ENCODE data around the gene CCDC137. TPM values are rescaled to one million over a fixed set of nuclear protein-coding genes. Genes with fewer than 3 reads are reported as not detected.

Gene CCDC137
- total and polyA plus RNA-seq, 5 donors from 2014 or later = 10.2 to 30.4 (median 12.4) TPM

- peaks cover 0 to 3% (median 0%) of the 10 kb centered on the region in 4 donors for H3K4me1 Mint-ChIP-seq
- H3K4me3 Mint-ChIP-seq = peak overlapping the region in 1 of 4 donors; percentile 29
- no peak overlapping the region for H3K27ac Mint-ChIP-seq
- ATAC-seq (ENCODE audit: low read depth in 2 of 2) = no peak
- H3K9me3 Mint-ChIP-seq = peaks cover 0 to 3% (median 0%) of the 10 kb centered on the region in 7 donors
- Histone ChIP-seq H3K9me3 (ENCODE audit: control insufficient read depth in 2 of 2, low read length in 2 of 2) (no peaks in the 10 kb centered on the region), H3K27ac (ENCODE audit: insufficient read depth, low read length, poor library complexity, severe bottlenecking) (no peak overlapping the region), H3K36me3 (ENCODE audit: control insufficient read depth, insufficient read depth, low read length) (no peaks in the 10 kb centered on the region), H3K4me1 (ENCODE audit: control insufficient read depth, insufficient read depth, low read length, poor library complexity, severe bottlenecking) (no peaks in the 10 kb centered on the region), H3K4me3 (ENCODE audit: low read depth, low read length) (no peak overlapping the region), H3K27me3 (ENCODE audit: control insufficient read depth, insufficient read depth, low read length) (no peaks in the 10 kb centered on the region)
- no peaks in the 10 kb centered on the region for H3K36me3 Mint-ChIP-seq
- peaks cover 15% of the 10 kb centered on the region for H3K27me3 Mint-ChIP-seq
- DNase-seq = no peak
These were observed 19.5 kb upstream of the CCDC137 start for GRCh38 chr17:81646869-81647600.

- ATAC-seq (ENCODE audit: low read depth in 2 of 2) (no peak), DNase-seq (no peak)
- no peaks in the 10 kb centered on the region for H3K36me3 ChIP-seq (ENCODE audit: control insufficient read depth, insufficient read depth, low read length)
- no peaks in the 10 kb centered on the region for H3K9me3 ChIP-seq (ENCODE audit: control insufficient read depth in 2 of 2, low read length in 2 of 2)
- peaks cover 15% of the 10 kb centered on the region for H3K27me3 Mint-ChIP-seq
- H3K9me3 Mint-ChIP-seq = peaks cover 0 to 3% (median 0%) of the 10 kb centered on the region in 7 donors
- H3K4me1 ChIP-seq (ENCODE audit: control insufficient read depth, insufficient read depth, low read length, poor library complexity, severe bottlenecking) = no peaks in the 10 kb centered on the region
- H3K27ac Mint-ChIP-seq = no peak overlapping the region
- H3K4me3 Mint-ChIP-seq = peak overlapping the region in 1 of 4 donors; percentile 29
- H3K27ac ChIP-seq (ENCODE audit: insufficient read depth, low read length, poor library complexity, severe bottlenecking) = no peak overlapping the region
- H3K27me3 ChIP-seq (ENCODE audit: control insufficient read depth, insufficient read depth, low read length) = no peaks in the 10 kb centered on the region
- H3K4me1 Mint-ChIP-seq = peaks cover 0 to 3% (median 0%) of the 10 kb centered on the region in 4 donors
- no peaks in the 10 kb centered on the region for H3K36me3 Mint-ChIP-seq
- no peak overlapping the region for H3K4me3 ChIP-seq (ENCODE audit: low read depth, low read length)
These were observed 18.9 kb upstream of the CCDC137 start for GRCh38 chr17:81647640-81648012.

GRCh38 chr17:81648013-81648706, 18.4 kb upstream of the CCDC137 start:
- Histone ChIP-seq H3K9me3 (ENCODE audit: control insufficient read depth in 2 of 2, low read length in 2 of 2) (no peaks in the 10 kb centered on the region), H3K27ac (ENCODE audit: insufficient read depth, low read length, poor library complexity, severe bottlenecking) (no peak overlapping the region), H3K36me3 (ENCODE audit: control insufficient read depth, insufficient read depth, low read length) (no peaks in the 10 kb centered on the region), H3K4me1 (ENCODE audit: control insufficient read depth, insufficient read depth, low read length, poor library complexity, severe bottlenecking) (peaks cover 3% of the 10 kb centered on the region), H3K4me3 (ENCODE audit: low read depth, low read length) (no peak overlapping the region), H3K27me3 (ENCODE audit: control insufficient read depth, insufficient read depth, low read length) (no peaks in the 10 kb centered on the region)
- ATAC-seq (ENCODE audit: low read depth in 2 of 2) (no peak), DNase-seq (no peak)
- H3K27ac Mint-ChIP-seq = no peak overlapping the region
- no peak overlapping the region for H3K4me3 Mint-ChIP-seq
- no peaks in the 10 kb centered on the region for H3K36me3 Mint-ChIP-seq
- peaks cover 0 to 3% (median 0%) of the 10 kb centered on the region in 4 donors for H3K4me1 Mint-ChIP-seq
- H3K27me3 Mint-ChIP-seq = peaks cover 15% of the 10 kb centered on the region
- peaks cover 0 to 3% (median 0%) of the 10 kb centered on the region in 7 donors for H3K9me3 Mint-ChIP-seq

GRCh38 chr17:81648707-81649085, 17.8 kb upstream of the CCDC137 start:
- Mint-ChIP-seq H3K9me3 (peaks cover 0 to 3% (median 0%) of the 10 kb centered on the region in 7 donors), H3K36me3 (no peaks in the 10 kb centered on the region), H3K27ac (no peak overlapping the region), H3K4me1 (peaks cover 0 to 7% (median 0%) of the 10 kb centered on the region in 4 donors), H3K4me3 (peak overlapping the region in 1 of 4 donors; percentile 2), H3K27me3 (peaks cover 20% of the 10 kb centered on the region)
- H3K36me3 ChIP-seq (ENCODE audit: control insufficient read depth, insufficient read depth, low read length) = no peaks in the 10 kb centered on the region
- no peak for DNase-seq
- H3K27ac ChIP-seq (ENCODE audit: insufficient read depth, low read length, poor library complexity, severe bottlenecking) = no peak overlapping the region
- no peaks in the 10 kb centered on the region for H3K27me3 ChIP-seq (ENCODE audit: control insufficient read depth, insufficient read depth, low read length)
- H3K4me1 ChIP-seq (ENCODE audit: control insufficient read depth, insufficient read depth, low read length, poor library complexity, severe bottlenecking) = peaks cover 7% of the 10 kb centered on the region
- no peak for ATAC-seq (ENCODE audit: low read depth in 2 of 2)
- H3K4me3 ChIP-seq (ENCODE audit: low read depth, low read length) = no peak overlapping the region
- H3K9me3 ChIP-seq (ENCODE audit: control insufficient read depth in 2 of 2, low read length in 2 of 2) = no peaks in the 10 kb centered on the region

GRCh38 chr17:81650951-81651350, 15.6 kb upstream of the CCDC137 start:
- Histone ChIP-seq H3K9me3 (ENCODE audit: control insufficient read depth in 2 of 2, low read length in 2 of 2) (no peaks in the 10 kb centered on the region), H3K4me1 (ENCODE audit: control insufficient read depth, insufficient read depth, low read length, poor library complexity, severe bottlenecking) (peaks cover 7% of the 10 kb centered on the region), H3K4me3 (ENCODE audit: low read depth, low read length) (no peak overlapping the region), H3K27ac (ENCODE audit: insufficient read depth, low read length, poor library complexity, severe bottlenecking) (no peak overlapping the region), H3K36me3 (ENCODE audit: control insufficient read depth, insufficient read depth, low read length) (no peaks in the 10 kb centered on the region), H3K27me3 (ENCODE audit: control insufficient read depth, insufficient read depth, low read length) (no peaks in the 10 kb centered on the region)
- DNase-seq (no peak), ATAC-seq (ENCODE audit: low read depth in 2 of 2) (no peak)
- H3K9me3 Mint-ChIP-seq = peaks cover 0 to 3% (median 0%) of the 10 kb centered on the region in 7 donors
- H3K4me1 Mint-ChIP-seq = peaks cover 0 to 7% (median 0%) of the 10 kb centered on the region in 4 donors
- peaks cover 20% of the 10 kb centered on the region for H3K27me3 Mint-ChIP-seq
- H3K4me3 Mint-ChIP-seq = no peak overlapping the region
- no peak overlapping the region for H3K27ac Mint-ChIP-seq
- H3K36me3 Mint-ChIP-seq = no peaks in the 10 kb centered on the region

GRCh38 chr17:81651692-81652091, 14.8 kb upstream of the CCDC137 start:
- no peak for ATAC-seq (ENCODE audit: low read depth in 2 of 2)
- H3K36me3 Mint-ChIP-seq = no peaks in the 10 kb centered on the region
- H3K27ac Mint-ChIP-seq = no peak overlapping the region
- DNase-seq = no peak
- no peaks in the 10 kb centered on the region for H3K27me3 ChIP-seq (ENCODE audit: control insufficient read depth, insufficient read depth, low read length)
- H3K9me3 ChIP-seq (ENCODE audit: control insufficient read depth in 2 of 2, low read length in 2 of 2) = no peaks in the 10 kb centered on the region
- peaks cover 7% of the 10 kb centered on the region for H3K4me1 ChIP-seq (ENCODE audit: control insufficient read depth, insufficient read depth, low read length, poor library complexity, severe bottlenecking)
- H3K9me3 Mint-ChIP-seq = peaks cover 0 to 3% (median 0%) of the 10 kb centered on the region in 7 donors
- H3K4me3 Mint-ChIP-seq = peak overlapping the region in 2 of 4 donors; percentile 32 to 49
- H3K27ac ChIP-seq (ENCODE audit: insufficient read depth, low read length, poor library complexity, severe bottlenecking) = no peak overlapping the region
- H3K27me3 Mint-ChIP-seq = peaks cover 20% of the 10 kb centered on the region
- H3K4me1 Mint-ChIP-seq = peaks cover 0 to 7% (median 0%) of the 10 kb centered on the region in 4 donors
- no peaks in the 10 kb centered on the region for H3K36me3 ChIP-seq (ENCODE audit: control insufficient read depth, insufficient read depth, low read length)
- H3K4me3 ChIP-seq (ENCODE audit: low read depth, low read length) = no peak overlapping the region

GRCh38 chr17:81652906-81653771, 13.4 kb upstream of the CCDC137 start:
- Mint-ChIP-seq H3K27ac (peak overlapping the region in 2 of 3 donors; percentile 15 to 86), H3K4me3 (peak overlapping the region in 2 of 4 donors; percentile 39 to 75), H3K27me3 (peaks cover 20% of the 10 kb centered on the region), H3K9me3 (peaks cover 0 to 3% (median 0%) of the 10 kb centered on the region in 7 donors), H3K4me1 (peaks cover 0 to 10% (median 0%) of the 10 kb centered on the region in 4 donors), H3K36me3 (no peaks in the 10 kb centered on the region)
- Histone ChIP-seq H3K4me1 (ENCODE audit: control insufficient read depth, insufficient read depth, low read length, poor library complexity, severe bottlenecking) (peaks cover 7% of the 10 kb centered on the region), H3K27me3 (ENCODE audit: control insufficient read depth, insufficient read depth, low read length) (no peaks in the 10 kb centered on the region), H3K36me3 (ENCODE audit: control insufficient read depth, insufficient read depth, low read length) (no peaks in the 10 kb centered on the region), H3K9me3 (ENCODE audit: control insufficient read depth in 2 of 2, low read length in 2 of 2) (no peaks in the 10 kb centered on the region), H3K4me3 (ENCODE audit: low read depth, low read length) (no peak overlapping the region), H3K27ac (ENCODE audit: insufficient read depth, low read length, poor library complexity, severe bottlenecking) (no peak overlapping the region)
- DNase-seq (peak in 1 of 3 donors; percentile 52), ATAC-seq (ENCODE audit: low read depth in 2 of 2) (peak; percentile 13 to 34)
